Astrocyte (in vitro differentiated cells and primary cell): ENCODE measurements around the gene HMGN3. TPM values are rescaled to one million over a fixed set of nuclear protein-coding genes. Genes with fewer than 3 reads are reported as not detected.

ENCODE experiments used
- DNase-seq: peaks from one replicate; pipeline ENCODE4 v3.0.0-alpha.2; 2010; ENCODE audit warnings: low read depth
- FAIRE-seq: peaks from 2 replicates; lab custom pipeline; 2011; peaks lifted over from hg19 to GRCh38; lab: Jason Lieb, UNC
- H2AFZ ChIP-seq: 2 replicates; pipeline ENCODE4 v1.6.0; 2012; ENCODE audit warnings: low read depth, low read length, inconsistent platforms
- H3K27ac ChIP-seq: 2 replicates; pipeline ENCODE4 v1.5.1; 2011; ENCODE audit warnings: low read depth, low read length, inconsistent platforms
- H3K27me3 ChIP-seq: 2 replicates; pipeline ENCODE4 v1.6.0; 2011; ENCODE audit warnings: low read length, inconsistent platforms; ENCODE audit not compliant: insufficient read depth
- H3K36me3 ChIP-seq: 2 replicates; pipeline ENCODE4 v1.5.1; 2011; ENCODE audit warnings: low read length, inconsistent platforms; ENCODE audit not compliant: insufficient read depth
- H3K4me1 ChIP-seq: 2 replicates; pipeline ENCODE4 v1.5.1; 2011; ENCODE audit warnings: low read length, inconsistent platforms; ENCODE audit not compliant: insufficient read depth
- H3K4me2 ChIP-seq: 2 replicates; pipeline ENCODE4 v1.6.0; 2012; ENCODE audit warnings: low read length, inconsistent platforms
- H3K4me3 ChIP-seq: 2 replicates; pipeline ENCODE4 v1.5.1; 2011; ENCODE audit warnings: low read depth, mild to moderate bottlenecking, low read length, inconsistent platforms; ENCODE audit not compliant: insufficient read depth
- H3K79me2 ChIP-seq: 2 replicates; pipeline ENCODE4 v1.6.0; 2012; ENCODE audit warnings: mild to moderate bottlenecking, low read length, inconsistent platforms; ENCODE audit not compliant: insufficient read depth
- H3K9ac ChIP-seq: 2 replicates; pipeline ENCODE4 v1.6.0; 2012; ENCODE audit warnings: mild to moderate bottlenecking, low read length, inconsistent platforms
- H3K9me3 ChIP-seq: 2 replicates; pipeline ENCODE4 v1.5.1; 2012; ENCODE audit warnings: low read depth, mild to moderate bottlenecking, low read length, inconsistent platforms; ENCODE audit not compliant: insufficient read depth
- H4K20me1 ChIP-seq: 2 replicates; pipeline ENCODE4 v1.6.0; 2012; ENCODE audit warnings: low read length, inconsistent platforms; ENCODE audit not compliant: insufficient read depth
- H3K27ac Mint-ChIP-seq: one replicate; pipeline ENCODE4 v1.8.0; 2021; ENCODE audit warnings: mild to moderate bottlenecking, mixed read lengths; ENCODE audit not compliant: unreplicated experiment
- H3K27me3 Mint-ChIP-seq: one replicate; pipeline ENCODE4 v1.8.0; 2021; ENCODE audit warnings: low read depth, mixed read lengths; ENCODE audit not compliant: unreplicated experiment
- H3K36me3 Mint-ChIP-seq: one replicate; pipeline ENCODE4 v1.8.0; 2021; ENCODE audit warnings: low read depth, mixed read lengths; ENCODE audit not compliant: unreplicated experiment
- H3K4me1 Mint-ChIP-seq: one replicate; pipeline ENCODE4 v1.8.0; 2021; ENCODE audit warnings: low read depth, mixed read lengths; ENCODE audit not compliant: unreplicated experiment
- H3K4me3 Mint-ChIP-seq: one replicate; pipeline ENCODE4 v1.8.0; 2021; ENCODE audit warnings: mild to moderate bottlenecking, moderate library complexity, mixed read lengths; ENCODE audit not compliant: unreplicated experiment
- H3K9me3 Mint-ChIP-seq: one replicate; pipeline ENCODE4 v1.8.0; 2021; ENCODE audit warnings: mild to moderate bottlenecking, mixed read lengths; ENCODE audit not compliant: unreplicated experiment
- EZH2 ChIP-seq: IDR thresholded peaks from 2 replicates; pipeline ENCODE4 v1.6.1; 2012; ENCODE audit warnings: mild to moderate bottlenecking, low read length, inconsistent platforms; ENCODE audit not compliant: insufficient read depth
- total RNA-seq: library from RNA; stranded (reverse); gene quantifications from 2 replicates; pipeline ENCODE4 v1.2.1, GENCODE V29; 2021
- TF ChIP-seq, protein P1 (sequence below): IDR thresholded peaks from 2 replicates; pipeline ENCODE4 v1.5.1; 2011; ENCODE audit warnings: low read depth, mild to moderate bottlenecking, inconsistent platforms, low read length, moderate library complexity; ENCODE audit not compliant: insufficient read depth

The HMGN3 gene
- total RNA-seq, 1 donor from 2014 or later: 71.5 TPM

DNA sequence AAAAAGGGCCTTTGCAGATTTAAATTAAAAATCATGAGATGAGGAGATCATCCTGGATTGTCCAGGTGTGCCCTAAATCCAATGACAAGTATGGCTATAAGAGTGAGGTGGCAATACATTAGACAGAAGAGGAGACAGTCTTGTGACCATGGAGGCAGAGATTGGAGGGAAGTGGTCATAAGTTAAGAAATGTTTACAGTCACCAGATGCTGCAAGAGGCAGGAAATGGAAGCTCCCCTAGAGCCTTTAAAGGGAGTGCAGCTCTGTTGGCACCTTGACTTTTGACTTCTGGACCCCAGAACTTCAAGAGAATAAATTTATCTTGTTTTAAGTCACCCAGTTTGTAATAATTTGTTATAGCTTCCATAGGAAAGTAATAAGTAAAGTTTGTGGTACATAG, 61.1 kb downstream of the HMGN3 start:
- no peak overlapping the region for H3K4me3 ChIP-seq
- Mint-ChIP-seq H3K4me1 (peaks cover 9% of the 10 kb centered on the region), H3K27ac (no peak overlapping the region), H3K27me3 (no peaks in the 10 kb centered on the region), H3K36me3 (no peaks in the 10 kb centered on the region), H3K4me3 (no peak overlapping the region), H3K9me3 (no peaks in the 10 kb centered on the region)
- TF ChIP-seq, protein P1, sequence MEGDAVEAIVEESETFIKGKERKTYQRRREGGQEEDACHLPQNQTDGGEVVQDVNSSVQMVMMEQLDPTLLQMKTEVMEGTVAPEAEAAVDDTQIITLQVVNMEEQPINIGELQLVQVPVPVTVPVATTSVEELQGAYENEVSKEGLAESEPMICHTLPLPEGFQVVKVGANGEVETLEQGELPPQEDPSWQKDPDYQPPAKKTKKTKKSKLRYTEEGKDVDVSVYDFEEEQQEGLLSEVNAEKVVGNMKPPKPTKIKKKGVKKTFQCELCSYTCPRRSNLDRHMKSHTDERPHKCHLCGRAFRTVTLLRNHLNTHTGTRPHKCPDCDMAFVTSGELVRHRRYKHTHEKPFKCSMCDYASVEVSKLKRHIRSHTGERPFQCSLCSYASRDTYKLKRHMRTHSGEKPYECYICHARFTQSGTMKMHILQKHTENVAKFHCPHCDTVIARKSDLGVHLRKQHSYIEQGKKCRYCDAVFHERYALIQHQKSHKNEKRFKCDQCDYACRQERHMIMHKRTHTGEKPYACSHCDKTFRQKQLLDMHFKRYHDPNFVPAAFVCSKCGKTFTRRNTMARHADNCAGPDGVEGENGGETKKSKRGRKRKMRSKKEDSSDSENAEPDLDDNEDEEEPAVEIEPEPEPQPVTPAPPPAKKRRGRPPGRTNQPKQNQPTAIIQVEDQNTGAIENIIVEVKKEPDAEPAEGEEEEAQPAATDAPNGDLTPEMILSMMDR: no peak
- TF ChIP-seq EZH2: no peak
- no peaks in the 10 kb centered on the region for H4K20me1 ChIP-seq
- FAIRE-seq (no peak), DNase-seq (no peak)
- H3K9me3 ChIP-seq: no peaks in the 10 kb centered on the region
- no peaks in the 10 kb centered on the region for H3K36me3 ChIP-seq
- H3K4me1 ChIP-seq: peaks cover 13% of the 10 kb centered on the region
- no peaks in the 10 kb centered on the region for H3K27me3 ChIP-seq
- no peak overlapping the region for H3K27ac ChIP-seq
- no peak overlapping the region for H3K9ac ChIP-seq
- H3K79me2 ChIP-seq: no peaks in the 10 kb centered on the region
- H2AFZ ChIP-seq: no peak overlapping the region
- no peak overlapping the region for H3K4me2 ChIP-seq

DNA sequence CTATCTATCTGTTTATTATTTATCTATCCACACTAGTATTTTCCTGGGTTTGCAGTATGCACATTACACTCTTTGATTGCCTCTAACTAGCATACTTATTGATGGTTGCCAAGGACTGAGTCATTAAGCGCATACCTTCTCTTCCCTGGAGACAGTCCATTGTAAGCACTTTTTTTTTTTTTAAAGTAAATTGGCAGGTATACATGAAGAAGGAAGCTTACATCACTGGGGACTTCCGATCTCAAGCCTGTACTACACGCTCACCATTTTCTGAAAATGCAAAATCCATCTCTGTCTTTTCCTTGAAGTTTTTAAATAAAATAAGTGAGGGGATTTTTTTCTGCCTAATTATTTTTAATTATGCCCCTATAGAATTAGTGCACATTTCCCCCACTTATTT, 63.5 kb downstream of the HMGN3 start:
- Mint-ChIP-seq H3K27ac (no peak overlapping the region), H3K4me3 (no peak overlapping the region), H3K4me1 (peaks cover 14% of the 10 kb centered on the region), H3K9me3 (no peaks in the 10 kb centered on the region), H3K36me3 (no peaks in the 10 kb centered on the region), H3K27me3 (no peaks in the 10 kb centered on the region)
- TF ChIP-seq, protein P1: no peak
- no peak for TF ChIP-seq EZH2
- H3K36me3 ChIP-seq: no peaks in the 10 kb centered on the region
- H2AFZ ChIP-seq: no peak overlapping the region
- peak overlapping the region; percentile 51 for H3K4me2 ChIP-seq
- H3K4me1 ChIP-seq: peaks cover 20% of the 10 kb centered on the region
- DNase-seq: peak; percentile 88
- H3K27ac ChIP-seq: no peak overlapping the region
- no peaks in the 10 kb centered on the region for H3K27me3 ChIP-seq
- H3K9ac ChIP-seq: no peak overlapping the region
- no peaks in the 10 kb centered on the region for H3K79me2 ChIP-seq
- H4K20me1 ChIP-seq: no peaks in the 10 kb centered on the region
- no peak for FAIRE-seq
- no peak overlapping the region for H3K4me3 ChIP-seq
- no peaks in the 10 kb centered on the region for H3K9me3 ChIP-seq

DNA sequence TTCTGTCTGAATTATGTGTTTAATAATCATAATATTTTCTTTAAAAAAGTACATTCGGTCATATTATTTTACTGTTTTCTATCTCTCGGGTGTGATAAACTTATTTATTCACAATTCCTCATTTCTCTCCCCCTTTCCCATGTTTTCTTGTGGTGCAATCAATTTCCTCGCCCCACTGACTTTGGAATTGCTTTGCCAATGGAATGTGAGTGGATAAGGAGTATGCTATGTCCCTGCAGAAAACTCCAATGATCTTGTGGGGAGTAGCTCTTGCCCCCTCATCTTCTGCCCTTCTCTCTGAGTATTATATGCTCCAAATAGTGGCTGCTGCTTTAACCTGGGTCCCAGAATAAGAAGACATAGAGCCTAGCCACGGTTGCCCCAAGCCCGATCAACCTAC, 64.1 kb downstream of the HMGN3 start:
- no peaks in the 10 kb centered on the region for H3K27me3 ChIP-seq
- H3K4me2 ChIP-seq: peak overlapping the region; percentile 51
- TF ChIP-seq EZH2: no peak
- Mint-ChIP-seq H3K9me3 (no peaks in the 10 kb centered on the region), H3K4me3 (no peak overlapping the region), H3K36me3 (no peaks in the 10 kb centered on the region), H3K4me1 (peaks cover 14% of the 10 kb centered on the region), H3K27ac (no peak overlapping the region), H3K27me3 (no peaks in the 10 kb centered on the region)
- FAIRE-seq (no peak), DNase-seq (peak; percentile 29)
- H3K9me3 ChIP-seq: no peaks in the 10 kb centered on the region
- H3K36me3 ChIP-seq: no peaks in the 10 kb centered on the region
- H3K9ac ChIP-seq: no peak overlapping the region
- H3K4me3 ChIP-seq: no peak overlapping the region
- H2AFZ ChIP-seq: no peak overlapping the region
- H3K79me2 ChIP-seq: no peaks in the 10 kb centered on the region
- peaks cover 20% of the 10 kb centered on the region for H3K4me1 ChIP-seq
- H4K20me1 ChIP-seq: no peaks in the 10 kb centered on the region
- no peak overlapping the region for H3K27ac ChIP-seq
